ENCODE results near the gene NCAPH2.
"Not testable (repeated sequence)": the region's sequence is repeated elsewhere in the genome, so short reads cannot be mapped to it uniquely, and the experiment has no call there.

Gene NCAPH2

GRCh38 chr22:50530877-50531545 lies 23.0 kb downstream of the NCAPH2 start:
- peak overlapping the region; percentile 89 for H3K4me3 Mint-ChIP-seq
- H3K9me3 Mint-ChIP-seq, result no peaks in the 10 kb centered on the region
- no peaks in the 10 kb centered on the region for H3K36me3 Mint-ChIP-seq
- DNase-seq (ENCODE audit: low spot score in 2 of 2), result peak; percentile 87 to 88
- H3K4me1 Mint-ChIP-seq, result peaks cover 35% of the 10 kb centered on the region
- ATAC-seq (ENCODE audit: low read depth), result peak; percentile 52
- no peaks in the 10 kb centered on the region for H3K27me3 Mint-ChIP-seq
- H3K27ac Mint-ChIP-seq, result peak overlapping the region; percentile 98

- H3K36me3 Mint-ChIP-seq, result no peaks in the 10 kb centered on the region
- peak; percentile 78 to 82 for DNase-seq (ENCODE audit: low spot score in 2 of 2)
- H3K4me3 Mint-ChIP-seq, result peak overlapping the region; percentile 89
- H3K4me1 Mint-ChIP-seq, result peaks cover 35% of the 10 kb centered on the region
- no peaks in the 10 kb centered on the region for H3K27me3 Mint-ChIP-seq
- no peaks in the 10 kb centered on the region for H3K9me3 Mint-ChIP-seq
- ATAC-seq (ENCODE audit: low read depth), result peak; percentile 54
- H3K27ac Mint-ChIP-seq, result peak overlapping the region; percentile 98
Measured at GRCh38 chr22:50531546-50531961, 23.5 kb downstream of the NCAPH2 start.

GRCh38 chr22:50531962-50532674 lies 24.1 kb downstream of the NCAPH2 start:
- Mint-ChIP-seq H3K27ac (peak overlapping the region; percentile 98), H3K4me1 (peaks cover 29% of the 10 kb centered on the region), H3K27me3 (no peaks in the 10 kb centered on the region), H3K36me3 (no peaks in the 10 kb centered on the region), H3K9me3 (no peaks in the 10 kb centered on the region), H3K4me3 (peak overlapping the region; percentile 89)
- ATAC-seq (ENCODE audit: low read depth) (no peak), DNase-seq (ENCODE audit: low spot score in 2 of 2) (no peak)

GRCh38 chr22:50532824-50533796 lies 25.1 kb downstream of the NCAPH2 start:
- no peak for DNase-seq (ENCODE audit: low spot score in 2 of 2)

GRCh38 chr22:50533856-50534711 lies 26.1 kb downstream of the NCAPH2 start:
- not testable (repeated sequence) for DNase-seq (ENCODE audit: low spot score in 2 of 2); ATAC-seq (ENCODE audit: low read depth); H3K9me3 Mint-ChIP-seq; H3K36me3 Mint-ChIP-seq; H3K27me3 Mint-ChIP-seq
- peaks cover 25% of the 10 kb centered on the region for H3K4me1 Mint-ChIP-seq
- peak overlapping the region; percentile 98 for H3K27ac Mint-ChIP-seq
- peak overlapping the region; percentile 80 for H3K4me3 Mint-ChIP-seq

More at GRCh38 chr22:50532824-50533796, 25.1 kb downstream of the NCAPH2 start:
- Mint-ChIP-seq H3K9me3 (peaks cover 2% of the 10 kb centered on the region), H3K36me3 (peaks cover 2% of the 10 kb centered on the region), H3K27ac (peak overlapping the region; percentile 98), H3K4me1 (peaks cover 26% of the 10 kb centered on the region), H3K27me3 (no peaks in the 10 kb centered on the region), H3K4me3 (peak overlapping the region; percentile 71)
- no peak for ATAC-seq (ENCODE audit: low read depth)

- peak overlapping the region; percentile 98 for H3K27ac Mint-ChIP-seq
- H3K27me3 Mint-ChIP-seq, result no peaks in the 10 kb centered on the region
- H3K4me3 Mint-ChIP-seq, result peak overlapping the region; percentile 41
- H3K36me3 Mint-ChIP-seq, result peaks cover 2% of the 10 kb centered on the region
- DNase-seq (ENCODE audit: low spot score in 2 of 2), result no peak
- peaks cover 29% of the 10 kb centered on the region for H3K4me1 Mint-ChIP-seq
- peaks cover 2% of the 10 kb centered on the region for H3K9me3 Mint-ChIP-seq
- no peak for ATAC-seq (ENCODE audit: low read depth)
Measured at GRCh38 chr22:50535113-50535512, 27.1 kb downstream of the NCAPH2 start.

GRCh38 chr22:50536226-50536625 lies 28.2 kb downstream of the NCAPH2 start:
- peaks cover 2% of the 10 kb centered on the region for H3K36me3 Mint-ChIP-seq
- H3K27ac Mint-ChIP-seq, result peak overlapping the region; percentile 100
- DNase-seq (ENCODE audit: low spot score in 2 of 2), result no peak
- no peak for ATAC-seq (ENCODE audit: low read depth)
- H3K9me3 Mint-ChIP-seq, result peaks cover 2% of the 10 kb centered on the region
- no peaks in the 10 kb centered on the region for H3K27me3 Mint-ChIP-seq
- H3K4me3 Mint-ChIP-seq, result no peak overlapping the region
- peaks cover 34% of the 10 kb centered on the region for H3K4me1 Mint-ChIP-seq

GRCh38 chr22:50537765-50538164 lies 29.7 kb downstream of the NCAPH2 start:
- Mint-ChIP-seq H3K9me3 (peaks cover 2% of the 10 kb centered on the region), H3K4me3 (peak overlapping the region; percentile 40), H3K4me1 (peaks cover 37% of the 10 kb centered on the region), H3K36me3 (peaks cover 2% of the 10 kb centered on the region), H3K27me3 (no peaks in the 10 kb centered on the region), H3K27ac (peak overlapping the region; percentile 100)
- ATAC-seq (ENCODE audit: low read depth), result no peak
- no peak for DNase-seq (ENCODE audit: low spot score in 2 of 2)

GRCh38 chr22:50540381-50540780 lies 32.4 kb downstream of the NCAPH2 start:
- no peak for ATAC-seq (ENCODE audit: low read depth)
- Mint-ChIP-seq H3K27ac (peak overlapping the region; percentile 100), H3K4me3 (peak overlapping the region; percentile 9), H3K4me1 (peaks cover 25% of the 10 kb centered on the region), H3K36me3 (peaks cover 2% of the 10 kb centered on the region), H3K27me3 (no peaks in the 10 kb centered on the region), H3K9me3 (peaks cover 2% of the 10 kb centered on the region)
- DNase-seq (ENCODE audit: low spot score in 2 of 2), result no peak

- H3K27ac Mint-ChIP-seq, result peak overlapping the region; percentile 100
- not testable (repeated sequence) for H3K36me3 Mint-ChIP-seq; H3K9me3 Mint-ChIP-seq; H3K27me3 Mint-ChIP-seq; ATAC-seq (ENCODE audit: low read depth); DNase-seq (ENCODE audit: low spot score in 2 of 2)
- peaks cover 25% of the 10 kb centered on the region for H3K4me1 Mint-ChIP-seq
- H3K4me3 Mint-ChIP-seq, result peak overlapping the region; percentile 2
Measured at GRCh38 chr22:50541667-50542026, 33.6 kb downstream of the NCAPH2 start.

- peak; percentile 10 for ATAC-seq (ENCODE audit: low read depth)
- DNase-seq (ENCODE audit: low spot score in 2 of 2), result peak in 1 of 2 donors; percentile 23
- H3K36me3 Mint-ChIP-seq, result peaks cover 2% of the 10 kb centered on the region
- peak overlapping the region; percentile 73 for H3K4me3 Mint-ChIP-seq
- peaks cover 25% of the 10 kb centered on the region for H3K4me1 Mint-ChIP-seq
- peak overlapping the region; percentile 100 for H3K27ac Mint-ChIP-seq
- H3K9me3 Mint-ChIP-seq, result peaks cover 2% of the 10 kb centered on the region
- H3K27me3 Mint-ChIP-seq, result no peaks in the 10 kb centered on the region
Measured at GRCh38 chr22:50542416-50542927, 34.4 kb downstream of the NCAPH2 start.

GRCh38 chr22:50544078-50544745 lies 36.2 kb downstream of the NCAPH2 start:
- DNase-seq (ENCODE audit: low spot score in 2 of 2) (peak; percentile 83 to 86), ATAC-seq (ENCODE audit: low read depth) (peak; percentile 54)
- Mint-ChIP-seq H3K27ac (peak overlapping the region; percentile 91), H3K36me3 (no peaks in the 10 kb centered on the region), H3K9me3 (no peaks in the 10 kb centered on the region), H3K27me3 (no peaks in the 10 kb centered on the region), H3K4me1 (peaks cover 18% of the 10 kb centered on the region), H3K4me3 (peak overlapping the region; percentile 75)
